Duodenal mucosa (tissue), 2 donors: ENCODE results near the gene SULT2B1.

Experiments used
- H3K27ac ChIP-seq: one replicate; pipeline ENCODE4 v1.7.0; 2013; ENCODE audit warnings: low read depth, low read length
- H3K27me3 ChIP-seq, 2 donors: one replicate each; pipeline ENCODE4 v1.7.0; 2013; ENCODE audit warnings: low read length in 2 of 2, control low read depth in 1 of 2; ENCODE audit not compliant: insufficient read depth in 2 of 2, control insufficient read depth in 1 of 2
- H3K36me3 ChIP-seq, 2 donors: one replicate each; pipeline ENCODE4 v1.7.0; 2013; ENCODE audit warnings: low read length in 2 of 2, control low read depth in 1 of 2; ENCODE audit not compliant: insufficient read depth in 2 of 2, control insufficient read depth in 1 of 2
- H3K4me1 ChIP-seq, 2 donors: one replicate each; pipeline ENCODE4 v1.7.0; 2013; ENCODE audit warnings: low read length in 2 of 2, control low read depth in 1 of 2; ENCODE audit not compliant: insufficient read depth in 2 of 2, control insufficient read depth in 1 of 2
- H3K4me3 ChIP-seq, 2 donors: one replicate each; pipeline ENCODE4 v1.7.0; 2013; ENCODE audit warnings: low read length in 2 of 2, low read depth in 1 of 2
- H3K9ac ChIP-seq, 2 donors: one replicate each; pipeline ENCODE4 v1.7.0; 2013; ENCODE audit warnings: low read length in 2 of 2, low read depth in 1 of 2
- H3K9me3 ChIP-seq, 2 donors: one replicate each; pipeline ENCODE4 v1.7.0; 2013; ENCODE audit warnings: low read length in 2 of 2, control low read depth in 1 of 2; ENCODE audit not compliant: control insufficient read depth in 1 of 2

Gene SULT2B1

GRCh38 chr19:48613024-48613851 lies 61.3 kb downstream of the SULT2B1 start:
- Histone ChIP-seq H3K36me3 (peaks cover 27 to 42% of the 10 kb centered on the region in 2 donors), H3K9ac (peak overlapping the region; percentile 91 to 92), H3K4me3 (peak overlapping the region; percentile 75 to 76), H3K27ac (peak overlapping the region; percentile 92), H3K4me1 (peaks cover 32 to 49% of the 10 kb centered on the region in 2 donors), H3K27me3 (no peaks in the 10 kb centered on the region), H3K9me3 (no peaks in the 10 kb centered on the region)

- H3K9ac ChIP-seq: peak overlapping the region; percentile 91 to 92
- H3K9me3 ChIP-seq: no peaks in the 10 kb centered on the region
- no peaks in the 10 kb centered on the region for H3K27me3 ChIP-seq
- peak overlapping the region; percentile 75 to 76 for H3K4me3 ChIP-seq
- peaks cover 24 to 42% of the 10 kb centered on the region in 2 donors for H3K36me3 ChIP-seq
- peak overlapping the region; percentile 92 for H3K27ac ChIP-seq
- H3K4me1 ChIP-seq: peaks cover 32 to 52% of the 10 kb centered on the region in 2 donors
Measured at GRCh38 chr19:48613852-48614435, 62.0 kb downstream of the SULT2B1 start.

GRCh38 chr19:48614436-48615230 lies 62.7 kb downstream of the SULT2B1 start, which contains the start of gene FAM83E:
TSS of gene FAM83E (minus strand) at chr19:48615076. CDS start at chr19:48613372, 1,704 bp downstream.
- H3K27ac ChIP-seq: peak within 1 kb of the TSS; percentile 92
- no peaks in the 10 kb centered on the region for H3K9me3 ChIP-seq
- H3K9ac ChIP-seq: peak within 1 kb of the TSS; percentile 92 to 98
- no peaks in the 10 kb centered on the region for H3K27me3 ChIP-seq
- H3K4me1 ChIP-seq: peaks cover 33 to 53% of the 10 kb centered on the region in 2 donors
- peaks cover 24 to 42% of the 10 kb centered on the region in 2 donors for H3K36me3 ChIP-seq
- peak within 1 kb of the TSS; percentile 75 to 97 for H3K4me3 ChIP-seq

GRCh38 chr19:48615231-48616040 lies 63.5 kb downstream of the SULT2B1 start:
- peaks cover 38 to 56% of the 10 kb centered on the region in 2 donors for H3K4me1 ChIP-seq

GRCh38 chr19:48616041-48616436 lies 64.1 kb downstream of the SULT2B1 start:
- H3K36me3 ChIP-seq: peaks cover 24 to 37% of the 10 kb centered on the region in 2 donors
- peak overlapping the region; percentile 76 to 97 for H3K4me3 ChIP-seq
- H3K27me3 ChIP-seq: no peaks in the 10 kb centered on the region
- H3K27ac ChIP-seq: no peak overlapping the region
- H3K4me1 ChIP-seq: peaks cover 38 to 56% of the 10 kb centered on the region in 2 donors
- H3K9ac ChIP-seq: peak overlapping the region; percentile 84 to 98
- no peaks in the 10 kb centered on the region for H3K9me3 ChIP-seq

More at GRCh38 chr19:48615231-48616040, 63.5 kb downstream of the SULT2B1 start:
- Histone ChIP-seq H3K36me3 (peaks cover 24 to 41% of the 10 kb centered on the region in 2 donors), H3K27me3 (no peaks in the 10 kb centered on the region), H3K9me3 (no peaks in the 10 kb centered on the region), H3K4me3 (peak overlapping the region; percentile 21 to 97), H3K27ac (peak overlapping the region; percentile 92), H3K9ac (peak overlapping the region; percentile 55 to 84)

- Histone ChIP-seq H3K9ac (peak overlapping the region; percentile 84 to 98), H3K36me3 (peaks cover 24 to 36% of the 10 kb centered on the region in 2 donors), H3K4me1 (peaks cover 38 to 56% of the 10 kb centered on the region in 2 donors), H3K27me3 (no peaks in the 10 kb centered on the region), H3K9me3 (no peaks in the 10 kb centered on the region), H3K4me3 (peak overlapping the region; percentile 76 to 97), H3K27ac (no peak overlapping the region)
Measured at GRCh38 chr19:48616491-48617056, 64.6 kb downstream of the SULT2B1 start.

GRCh38 chr19:48617146-48617937 lies 65.4 kb downstream of the SULT2B1 start:
- Histone ChIP-seq H3K9ac (peak overlapping the region; percentile 84 to 98), H3K4me1 (peaks cover 38 to 51% of the 10 kb centered on the region in 2 donors), H3K4me3 (peak overlapping the region; percentile 76 to 97), H3K27me3 (no peaks in the 10 kb centered on the region), H3K36me3 (peaks cover 24 to 31% of the 10 kb centered on the region in 2 donors), H3K9me3 (no peaks in the 10 kb centered on the region), H3K27ac (peak overlapping the region; percentile 39)

- Histone ChIP-seq H3K9me3 (no peaks in the 10 kb centered on the region), H3K9ac (peak overlapping the region; percentile 84 to 98), H3K4me1 (peaks cover 41 to 49% of the 10 kb centered on the region in 2 donors), H3K27me3 (no peaks in the 10 kb centered on the region), H3K36me3 (peaks cover 24 to 31% of the 10 kb centered on the region in 2 donors), H3K27ac (peak overlapping the region; percentile 91), H3K4me3 (peak overlapping the region; percentile 76 to 97)
Measured at GRCh38 chr19:48618278-48618915, 66.4 kb downstream of the SULT2B1 start.
